Dedifferentiated amniotic fluid mesenchymal stem cell (primary cell): ENCODE measurements around the gene SAYSD1.

Source experiments
- DNase-seq: peaks from one replicate; pipeline ENCODE4 v3.0.0-alpha.2; 2016; ENCODE audit errors: extremely low spot score

The SAYSD1 gene

GRCh38 chr6:39079197-39080125, 35.5 kb downstream of the SAYSD1 start:
- DNase-seq: no peak

DNA sequence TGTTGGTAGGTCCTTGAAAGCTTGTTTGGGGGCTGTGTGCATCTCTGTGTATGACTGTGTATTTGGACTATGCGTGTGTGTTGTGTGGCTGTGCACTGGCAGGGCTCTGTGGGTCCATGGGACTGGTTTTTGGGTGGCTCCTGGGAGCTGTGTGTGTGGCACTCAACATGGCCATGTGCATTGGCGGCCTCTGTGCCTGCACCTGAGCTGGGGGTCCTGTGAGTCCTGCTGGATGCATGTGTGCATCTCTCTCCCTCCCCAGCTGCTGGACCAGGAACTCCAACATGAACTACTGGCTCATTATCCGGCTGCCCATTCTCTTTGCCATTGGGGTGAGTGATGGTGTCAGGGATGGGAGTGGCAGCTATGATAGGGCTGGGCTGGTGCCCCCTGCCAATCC, 36.3 kb downstream of the SAYSD1 start:
- DNase-seq: no peak

DNA sequence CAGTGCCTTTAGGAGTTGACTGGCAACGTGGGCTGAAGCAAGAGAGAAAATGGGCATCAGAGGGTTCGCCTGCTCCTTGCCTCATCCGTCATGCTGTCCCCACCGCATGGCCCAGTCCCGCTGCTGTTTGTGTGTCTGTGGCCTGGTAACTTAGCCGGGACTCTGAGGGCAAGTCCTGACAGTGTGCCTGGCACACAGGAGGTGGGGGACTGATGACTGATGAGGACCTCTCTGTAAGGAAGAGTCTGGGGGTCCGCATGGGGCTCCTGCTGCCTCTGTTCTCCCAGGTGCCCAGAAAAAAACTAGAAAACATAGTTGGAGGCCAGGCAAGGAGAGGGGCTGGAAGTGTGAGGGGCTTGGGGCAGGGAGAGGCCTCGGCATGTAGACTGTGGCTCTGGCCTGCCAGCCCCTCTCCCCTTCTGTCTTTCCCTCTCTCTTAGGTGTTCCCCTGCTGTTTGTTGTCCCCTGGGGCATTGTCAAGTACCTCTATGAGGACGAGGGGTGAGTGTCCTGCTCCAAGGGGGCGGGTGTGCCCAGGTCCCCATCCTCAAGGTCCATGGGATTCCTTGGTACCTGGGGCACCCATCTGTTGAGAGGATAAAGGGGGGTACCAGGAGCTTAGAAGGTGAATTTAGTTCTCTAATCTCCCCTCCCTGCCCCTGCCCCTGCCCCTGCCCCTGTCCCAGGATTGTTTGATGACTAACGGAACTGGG, 36.9 kb downstream of the SAYSD1 start:
- DNase-seq: no peak

GRCh38 chr6:39076623-39077535, 38.1 kb downstream of the SAYSD1 start:
- DNase-seq: no peak

GRCh38 chr6:39075807-39076622, 39.0 kb downstream of the SAYSD1 start:
- no peak for DNase-seq

DNA sequence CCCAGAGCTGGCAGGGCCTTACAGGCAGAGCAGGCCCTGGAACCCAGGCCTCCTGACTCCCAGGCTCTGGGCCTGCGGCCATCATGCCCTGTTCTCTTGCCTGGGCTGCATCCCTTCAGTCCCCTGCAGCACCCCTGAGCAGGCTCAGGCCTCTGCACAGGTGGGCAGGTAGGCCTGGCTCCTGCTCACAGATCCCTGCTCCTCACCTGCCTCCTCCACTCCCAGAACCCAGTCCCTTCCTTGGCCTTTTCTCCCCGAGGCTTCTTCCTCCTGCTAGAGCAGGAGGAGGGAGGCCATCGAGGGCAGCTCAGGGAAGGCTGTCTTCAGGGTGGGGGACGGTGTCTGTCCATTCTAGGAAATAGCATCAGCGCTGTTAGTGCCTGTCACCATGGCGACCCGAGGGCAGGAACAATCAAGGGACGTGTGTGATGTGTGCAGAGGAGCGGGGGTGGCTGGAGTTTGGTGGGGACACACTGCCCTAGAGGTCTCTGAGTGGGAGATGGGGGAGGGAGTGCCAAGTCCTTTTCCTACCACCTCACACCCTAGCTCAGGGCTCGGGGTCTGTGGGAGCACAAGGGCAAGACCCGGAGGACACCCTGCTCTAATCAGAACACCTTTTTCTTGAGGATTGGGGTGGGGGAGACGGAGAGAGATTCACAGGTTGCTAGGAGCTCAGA, 39.8 kb downstream of the SAYSD1 start:
- no peak for DNase-seq

DNA sequence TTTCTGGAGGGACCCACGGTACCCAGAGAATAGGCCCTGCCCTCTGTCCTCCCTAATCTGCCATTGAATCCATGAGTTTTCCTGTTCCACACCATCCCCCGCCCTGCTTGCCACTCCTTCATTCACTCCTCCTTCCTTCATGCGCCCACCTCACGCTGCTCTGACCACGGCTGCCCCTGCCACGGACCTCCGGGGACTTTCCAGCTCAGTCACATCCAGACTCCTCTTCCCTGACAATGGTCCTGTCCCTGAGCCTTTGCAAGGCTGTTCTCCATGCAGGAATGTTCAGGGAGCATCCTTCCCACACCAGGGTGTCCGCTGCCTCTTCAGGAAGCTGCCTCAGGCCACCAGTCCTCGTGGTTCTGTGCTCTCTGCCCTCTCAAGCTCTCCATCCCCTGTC, 40.5 kb downstream of the SAYSD1 start:
- no peak for DNase-seq

- no peak for DNase-seq
Measured at GRCh38 chr6:39073471-39074355, 41.3 kb downstream of the SAYSD1 start.

- DNase-seq: no peak
Measured at GRCh38 chr6:39072830-39073229, 42.2 kb downstream of the SAYSD1 start.

GRCh38 chr6:39068391-39068790, 46.6 kb downstream of the SAYSD1 start:
- DNase-seq: no peak

- DNase-seq: no peak
Measured at GRCh38 chr6:39065561-39065960, 49.4 kb downstream of the SAYSD1 start.

GRCh38 chr6:39063526-39063925, 51.5 kb downstream of the SAYSD1 start:
- DNase-seq: no peak

DNA sequence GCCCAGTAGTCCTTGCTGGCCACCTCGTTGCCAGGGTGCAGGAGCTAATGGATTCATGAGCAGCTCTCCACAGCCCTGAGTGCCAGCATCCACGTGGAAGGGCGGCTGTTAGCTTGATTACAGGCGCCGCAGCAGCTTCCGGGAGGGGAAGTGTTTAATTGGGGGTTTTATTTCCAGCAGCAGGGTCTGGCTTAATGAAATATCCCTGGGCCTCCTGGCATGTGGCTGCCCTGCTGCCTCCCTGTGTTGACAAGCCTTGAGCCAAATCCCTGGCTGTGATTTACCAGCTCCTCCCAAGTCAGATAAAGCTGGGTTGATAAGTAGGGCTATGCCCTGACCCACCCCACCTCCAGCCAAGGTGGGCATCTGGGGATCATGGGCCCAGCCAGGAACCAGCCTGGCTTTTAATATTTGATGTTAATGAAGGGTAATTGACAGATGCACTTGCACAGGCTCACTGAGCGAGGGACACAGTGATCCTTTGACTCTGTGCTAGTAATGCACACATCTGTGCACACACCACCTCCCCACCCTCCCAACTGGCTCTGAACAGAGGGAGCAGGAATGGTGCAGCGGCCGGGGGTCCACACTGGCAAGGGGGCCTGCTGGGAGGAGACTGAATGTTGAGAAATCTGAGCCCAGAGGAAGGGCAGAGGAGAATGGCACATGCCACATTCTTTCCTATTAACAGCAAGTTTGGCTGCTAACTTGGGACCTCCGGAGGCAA, 52.8 kb downstream of the SAYSD1 start:
- DNase-seq: no peak

DNA sequence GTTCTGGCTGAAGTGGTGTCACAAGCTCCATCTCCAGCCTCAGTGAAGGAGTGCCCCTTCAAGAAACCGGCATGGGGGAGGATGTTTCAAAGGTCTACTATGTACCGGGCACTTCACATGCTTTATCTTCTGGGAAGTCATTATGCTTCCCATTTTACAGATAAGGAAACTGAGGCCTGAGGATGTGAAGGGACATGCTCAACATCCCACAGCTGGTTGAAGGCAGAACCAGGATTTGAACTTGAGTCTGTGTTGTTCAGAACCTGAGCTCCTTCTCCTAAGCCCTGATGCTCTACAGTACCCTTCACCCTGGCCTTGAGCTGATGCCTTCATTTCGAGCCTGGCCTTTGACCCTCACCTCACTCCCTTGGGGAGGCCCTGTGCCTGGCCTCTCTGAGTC, 53.4 kb downstream of the SAYSD1 start:
- DNase-seq: no peak

GRCh38 chr6:39061182-39061581, 53.8 kb downstream of the SAYSD1 start:
- DNase-seq: no peak

DNA sequence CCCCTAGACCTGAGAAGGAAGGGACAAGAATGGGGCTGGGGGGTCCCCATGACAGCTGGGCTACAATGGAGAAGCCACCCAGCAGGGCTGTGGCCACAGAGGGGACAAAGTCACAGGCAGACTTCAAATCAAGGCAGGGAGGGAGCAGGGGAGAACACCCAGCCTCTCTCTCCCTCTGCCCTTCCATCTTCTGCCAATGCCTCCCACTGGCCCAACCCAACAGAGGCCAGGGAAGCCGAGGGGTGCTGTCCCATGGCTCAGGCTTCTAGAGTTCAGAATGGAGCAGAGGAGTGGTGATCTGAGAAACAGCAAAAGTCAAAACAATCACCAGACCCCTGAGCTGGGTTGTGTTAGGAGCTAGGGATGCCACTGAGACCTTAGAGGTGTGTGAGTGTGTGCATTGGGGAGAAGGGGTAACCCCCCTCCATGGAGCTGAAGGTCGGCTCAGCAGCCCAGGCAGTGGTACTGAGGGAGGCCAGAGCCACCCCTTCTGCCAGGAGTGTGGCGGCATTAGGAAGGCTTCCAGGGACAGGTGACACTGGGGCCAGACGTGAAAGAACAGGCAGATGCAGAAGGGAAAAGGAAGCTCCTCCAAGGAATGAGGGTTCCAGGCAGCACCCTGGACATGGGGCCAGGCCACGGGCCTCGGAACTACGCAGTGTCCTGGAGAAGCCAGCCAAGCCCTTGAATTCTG, 54.4 kb downstream of the SAYSD1 start:
- DNase-seq: no peak

- DNase-seq: no peak
Measured at GRCh38 chr6:39059496-39060310, 55.3 kb downstream of the SAYSD1 start.
